DND-41 (cell line): ENCODE results near the gene TENT4B.

Experiments
- ATAC-seq: fragments of 200-7000 bp; cut with Tn5 transposase; 3 replicates; pipeline ENCODE4 v1.9.1; 2021; ENCODE audit warnings: low read depth; ENCODE audit not compliant: insufficient read depth
- DNase-seq: peaks from one replicate; pipeline ENCODE4 v3.0.0-alpha.2; 2020
- H2AFZ ChIP-seq: 2 replicates; pipeline ENCODE4 v1.6.0; 2012; ENCODE audit warnings: low read depth, low read length
- H3K27ac ChIP-seq: 2 replicates; pipeline ENCODE4 v1.5.1; 2012; ENCODE audit warnings: low read length, inconsistent platforms
- H3K27me3 ChIP-seq: fragments of 200-600 bp; sonication (generic); 2 replicates; pipeline ENCODE4 v1.6.0; 2012; ENCODE audit warnings: low read length, mild to moderate bottlenecking, inconsistent platforms; ENCODE audit not compliant: insufficient read depth, poor library complexity
- H3K36me3 ChIP-seq: 2 replicates; pipeline ENCODE4 v1.5.1; 2012; ENCODE audit warnings: low read length, inconsistent platforms; ENCODE audit not compliant: insufficient read depth
- H3K4me1 ChIP-seq: 2 replicates; pipeline ENCODE4 v1.5.1; 2012; ENCODE audit warnings: mild to moderate bottlenecking, low read length; ENCODE audit not compliant: insufficient read depth
- H3K4me2 ChIP-seq: 2 replicates; pipeline ENCODE4 v1.6.0; 2012; ENCODE audit warnings: mild to moderate bottlenecking, moderate library complexity, low read length, inconsistent platforms; ENCODE audit not compliant: insufficient read depth
- H3K4me3 ChIP-seq, 2 experiments: fragments of 200-600 bp in 1 of 2; shearing (Covaris generic) in 1 of 2; 2 replicates each; pipeline ENCODE4 v1.5.1; 2012 to 2016; ENCODE audit warnings: inconsistent platforms in 2 of 2, low read length in 2 of 2, mild to moderate bottlenecking in 2 of 2, low read depth in 1 of 2, moderate library complexity in 1 of 2
- H3K79me2 ChIP-seq: 2 replicates; pipeline ENCODE4 v1.6.0; 2012; ENCODE audit warnings: low read length, inconsistent platforms; ENCODE audit not compliant: insufficient read depth
- H3K9ac ChIP-seq: 2 replicates; pipeline ENCODE4 v1.6.0; 2012; ENCODE audit warnings: low read depth, mild to moderate bottlenecking, inconsistent platforms, low read length, moderate library complexity
- H3K9me3 ChIP-seq: 2 replicates; pipeline ENCODE4 v1.5.1; 2012; ENCODE audit warnings: low read length, moderate library complexity, mild to moderate bottlenecking, inconsistent platforms; ENCODE audit not compliant: insufficient read depth, severe bottlenecking
- H4K20me1 ChIP-seq: 2 replicates; pipeline ENCODE4 v1.6.0; 2012; ENCODE audit warnings: low read length; ENCODE audit not compliant: insufficient read depth
- EZH2 ChIP-seq: IDR thresholded peaks from 3 replicates; pipeline ENCODE4 v1.6.1; 2012; ENCODE audit warnings: borderline replicate concordance, low read depth, mild to moderate bottlenecking, moderate library complexity, low read length, inconsistent platforms; ENCODE audit not compliant: severe bottlenecking
- TF ChIP-seq, protein P1 (sequence below): IDR thresholded peaks from 2 replicates; pipeline ENCODE4 v1.5.1; 2012; ENCODE audit warnings: borderline replicate concordance, low read length, moderate library complexity, mild to moderate bottlenecking; ENCODE audit not compliant: poor library complexity, severe bottlenecking; ENCODE audit errors: extremely low read depth

TENT4B gene

DNA sequence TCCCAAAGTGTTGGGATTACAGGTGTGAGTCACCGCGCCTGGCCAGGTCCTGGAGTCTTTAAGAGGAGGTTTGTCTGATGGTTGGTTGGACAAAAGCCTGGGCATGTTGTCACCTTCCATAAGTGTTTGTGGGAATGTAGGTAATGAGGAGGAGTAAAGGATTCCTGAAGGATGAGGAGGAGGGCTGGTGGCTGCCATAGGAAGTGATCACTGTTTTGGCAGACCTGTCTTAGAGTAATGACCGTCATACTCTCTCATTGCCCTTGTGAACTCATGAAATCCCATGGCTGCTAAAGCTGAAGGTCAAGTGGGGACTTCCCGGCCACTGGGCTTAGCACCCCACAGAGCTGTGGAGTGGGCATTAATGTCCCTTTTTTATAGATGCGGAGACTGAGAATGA, 40.5 kb downstream of the TENT4B start:
- Histone ChIP-seq H3K4me3 (no peak overlapping the region), H3K36me3 (no peaks in the 10 kb centered on the region), H3K4me2 (no peak overlapping the region), H2AFZ (no peak overlapping the region), H3K27me3 (no peaks in the 10 kb centered on the region), H3K9me3 (no peaks in the 10 kb centered on the region), H4K20me1 (peaks cover 20% of the 10 kb centered on the region), H3K4me1 (peaks cover 19% of the 10 kb centered on the region), H3K79me2 (peaks cover 42% of the 10 kb centered on the region), H3K9ac (no peak overlapping the region), H3K27ac (no peak overlapping the region)
- TF ChIP-seq, protein P1, sequence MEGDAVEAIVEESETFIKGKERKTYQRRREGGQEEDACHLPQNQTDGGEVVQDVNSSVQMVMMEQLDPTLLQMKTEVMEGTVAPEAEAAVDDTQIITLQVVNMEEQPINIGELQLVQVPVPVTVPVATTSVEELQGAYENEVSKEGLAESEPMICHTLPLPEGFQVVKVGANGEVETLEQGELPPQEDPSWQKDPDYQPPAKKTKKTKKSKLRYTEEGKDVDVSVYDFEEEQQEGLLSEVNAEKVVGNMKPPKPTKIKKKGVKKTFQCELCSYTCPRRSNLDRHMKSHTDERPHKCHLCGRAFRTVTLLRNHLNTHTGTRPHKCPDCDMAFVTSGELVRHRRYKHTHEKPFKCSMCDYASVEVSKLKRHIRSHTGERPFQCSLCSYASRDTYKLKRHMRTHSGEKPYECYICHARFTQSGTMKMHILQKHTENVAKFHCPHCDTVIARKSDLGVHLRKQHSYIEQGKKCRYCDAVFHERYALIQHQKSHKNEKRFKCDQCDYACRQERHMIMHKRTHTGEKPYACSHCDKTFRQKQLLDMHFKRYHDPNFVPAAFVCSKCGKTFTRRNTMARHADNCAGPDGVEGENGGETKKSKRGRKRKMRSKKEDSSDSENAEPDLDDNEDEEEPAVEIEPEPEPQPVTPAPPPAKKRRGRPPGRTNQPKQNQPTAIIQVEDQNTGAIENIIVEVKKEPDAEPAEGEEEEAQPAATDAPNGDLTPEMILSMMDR, result no peak
- no peak for TF ChIP-seq EZH2
- DNase-seq, result no peak
- no peak for ATAC-seq

DNA sequence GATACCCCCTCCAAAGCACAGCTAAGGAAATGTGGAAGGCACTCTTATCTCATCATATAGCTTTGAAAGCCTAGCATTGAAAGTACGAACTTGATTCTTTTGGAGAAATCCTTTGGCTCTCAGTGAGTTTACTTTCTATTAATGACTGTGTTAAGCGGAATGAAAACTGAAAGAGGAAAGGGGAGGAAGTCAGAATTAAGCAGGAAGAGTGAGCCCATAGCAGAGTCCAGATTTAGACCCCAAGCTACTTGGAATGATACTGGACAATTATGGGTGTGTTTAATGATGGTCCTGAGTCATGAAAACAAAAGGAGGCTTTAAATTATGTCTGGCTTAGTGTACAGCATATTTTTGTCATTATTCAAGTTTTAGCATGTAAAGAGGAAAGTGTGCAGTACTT, 42.2 kb downstream of the TENT4B start:
- DNase-seq, result no peak
- H3K36me3 ChIP-seq, result no peaks in the 10 kb centered on the region
- no peak overlapping the region for H3K4me2 ChIP-seq
- H3K9me3 ChIP-seq, result no peaks in the 10 kb centered on the region
- no peak overlapping the region for H3K4me3 ChIP-seq
- peaks cover 17% of the 10 kb centered on the region for H4K20me1 ChIP-seq
- H3K27ac ChIP-seq, result no peak overlapping the region
- H3K9ac ChIP-seq, result no peak overlapping the region
- H2AFZ ChIP-seq, result no peak overlapping the region
- peaks cover 19% of the 10 kb centered on the region for H3K4me1 ChIP-seq
- no peaks in the 10 kb centered on the region for H3K27me3 ChIP-seq
- no peak for ATAC-seq
- H3K79me2 ChIP-seq, result peaks cover 39% of the 10 kb centered on the region
- no peak for TF ChIP-seq EZH2
- TF ChIP-seq, protein P1, result no peak

GRCh38 chr16:50195756-50196155, 42.6 kb downstream of the TENT4B start:
- Histone ChIP-seq H3K27me3 (no peaks in the 10 kb centered on the region), H3K79me2 (peaks cover 40% of the 10 kb centered on the region), H3K4me3 (no peak overlapping the region), H3K36me3 (no peaks in the 10 kb centered on the region), H4K20me1 (peaks cover 17% of the 10 kb centered on the region), H2AFZ (no peak overlapping the region), H3K9me3 (no peaks in the 10 kb centered on the region), H3K9ac (no peak overlapping the region), H3K27ac (no peak overlapping the region), H3K4me2 (no peak overlapping the region), H3K4me1 (peaks cover 19% of the 10 kb centered on the region)
- no peak for DNase-seq
- ATAC-seq, result no peak
- TF ChIP-seq, protein P1, result no peak
- TF ChIP-seq EZH2, result no peak

- Histone ChIP-seq H3K27ac (no peak overlapping the region), H4K20me1 (peaks cover 17% of the 10 kb centered on the region), H3K36me3 (no peaks in the 10 kb centered on the region), H3K4me1 (peaks cover 19% of the 10 kb centered on the region), H2AFZ (no peak overlapping the region), H3K27me3 (no peaks in the 10 kb centered on the region), H3K79me2 (peaks cover 39% of the 10 kb centered on the region), H3K4me3 (no peak overlapping the region), H3K4me2 (no peak overlapping the region), H3K9ac (no peak overlapping the region), H3K9me3 (no peaks in the 10 kb centered on the region)
- no peak for DNase-seq
- no peak for ATAC-seq
- no peak for TF ChIP-seq EZH2
- TF ChIP-seq, protein P1, result no peak
Measured at GRCh38 chr16:50197582-50197981, 44.5 kb downstream of the TENT4B start.
